ENCODE data around the gene PRMT9. TPM values are rescaled to one million over a fixed set of nuclear protein-coding genes. Genes with fewer than 3 reads are reported as not detected.

The PRMT9 gene
- 5.1 TPM for total RNA-seq
- long read RNA-seq, transcript PRMT9-201 (12 exons, 3,528 nt) = major isoform, 13 of 19 reads
- long read RNA-seq, partial matches to known transcripts = 1 of 19 reads
- long read RNA-seq, other reads (novel, unspliced or antisense) = 3 of 19 reads

DNA sequence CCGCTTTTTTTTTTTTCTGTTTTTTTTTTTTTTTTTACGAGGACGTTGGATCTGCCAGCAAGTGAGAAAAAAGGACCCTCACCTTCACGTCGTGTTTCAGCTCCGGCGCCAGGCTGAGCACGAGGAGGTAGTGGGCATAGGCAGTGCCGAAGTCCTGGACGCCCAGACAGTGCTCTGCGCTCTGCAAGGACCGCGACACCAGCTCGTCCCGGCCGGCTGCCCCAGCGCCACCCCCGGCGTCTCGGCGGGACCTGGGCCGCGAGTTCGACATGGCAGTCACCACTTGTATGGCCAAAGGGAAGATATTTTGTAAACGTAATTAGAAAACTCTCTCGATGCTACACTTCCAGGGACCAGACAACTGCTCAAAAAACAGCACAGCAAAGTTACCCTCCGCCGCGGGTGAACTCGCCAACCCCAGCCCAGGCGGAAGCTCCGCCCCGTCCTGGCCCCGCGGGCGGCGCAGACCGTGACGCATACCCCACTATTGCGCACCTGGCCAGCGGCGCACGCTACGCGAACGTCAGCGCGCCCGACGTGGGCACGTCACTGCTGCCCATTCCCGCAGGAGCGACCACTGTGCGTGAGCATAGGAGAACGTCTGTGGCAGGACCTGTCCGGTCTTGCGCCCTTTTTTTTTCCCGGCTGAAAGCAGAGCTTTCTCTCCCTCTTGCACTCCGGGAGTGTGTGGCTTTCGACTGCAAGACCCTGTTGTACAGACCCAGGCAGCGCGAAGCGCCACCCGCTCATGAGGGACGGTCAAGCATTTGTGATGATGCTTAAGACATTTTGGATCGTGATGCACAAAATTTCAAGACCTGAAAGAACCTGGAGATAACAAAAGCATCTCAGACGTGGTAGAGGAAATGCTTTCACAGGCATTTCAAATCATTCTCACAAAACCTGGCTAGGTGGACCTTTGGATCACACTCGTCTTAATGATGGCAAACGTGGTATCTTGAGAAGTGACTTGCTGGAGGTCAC lies at the start of gene PRMT9:
PRMT9 (minus strand) TSS at position 447 of the 984 bp plus-strand sequence; CDS start at position 271, 176 bp downstream.
- ATAC-seq (peak; percentile 100), DNase-seq (peak; percentile 96)
- intact Hi-C loops (cut with micrococcal nuclease) = no loop called here

DNA sequence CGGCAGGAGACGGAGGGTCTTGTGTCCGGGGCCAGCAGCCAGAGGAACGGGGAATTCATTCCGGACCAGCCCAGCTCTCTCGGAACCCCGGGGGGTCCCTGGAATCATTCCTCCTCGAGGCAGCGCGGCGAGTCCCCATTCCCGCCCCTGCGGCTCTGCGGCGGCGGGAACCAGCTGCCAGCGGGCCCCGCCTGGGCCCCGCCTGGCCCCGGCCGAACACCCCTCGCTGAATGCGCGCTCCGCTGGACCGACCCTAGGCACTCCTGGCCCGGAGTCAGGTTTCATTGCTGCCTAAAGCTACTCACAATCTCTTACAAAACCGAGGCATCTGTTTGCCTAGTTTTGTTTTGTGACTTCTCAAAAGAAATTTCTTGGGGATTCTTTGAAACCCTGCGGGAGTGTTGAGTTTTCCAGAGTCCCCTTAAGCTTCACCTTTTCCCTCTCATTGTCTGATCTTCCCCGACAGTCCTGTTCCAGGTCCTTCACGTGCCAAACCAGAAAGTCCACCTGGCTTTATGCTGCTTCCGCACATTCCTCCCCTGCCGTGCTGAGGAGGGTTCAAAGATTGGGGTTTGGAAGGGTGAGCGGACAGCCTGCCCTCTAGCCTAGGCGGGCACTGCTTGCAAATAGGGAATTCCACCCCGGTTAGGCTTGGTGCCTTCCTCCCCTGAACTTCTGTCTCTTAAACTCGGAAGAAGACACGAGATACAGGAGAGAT lies 48.7 kb upstream of the PRMT9 start:
- DNase-seq (peak; percentile 69), ATAC-seq (peak; percentile 70)
- intact Hi-C loops (cut with micrococcal nuclease) = no loop called here

DNA sequence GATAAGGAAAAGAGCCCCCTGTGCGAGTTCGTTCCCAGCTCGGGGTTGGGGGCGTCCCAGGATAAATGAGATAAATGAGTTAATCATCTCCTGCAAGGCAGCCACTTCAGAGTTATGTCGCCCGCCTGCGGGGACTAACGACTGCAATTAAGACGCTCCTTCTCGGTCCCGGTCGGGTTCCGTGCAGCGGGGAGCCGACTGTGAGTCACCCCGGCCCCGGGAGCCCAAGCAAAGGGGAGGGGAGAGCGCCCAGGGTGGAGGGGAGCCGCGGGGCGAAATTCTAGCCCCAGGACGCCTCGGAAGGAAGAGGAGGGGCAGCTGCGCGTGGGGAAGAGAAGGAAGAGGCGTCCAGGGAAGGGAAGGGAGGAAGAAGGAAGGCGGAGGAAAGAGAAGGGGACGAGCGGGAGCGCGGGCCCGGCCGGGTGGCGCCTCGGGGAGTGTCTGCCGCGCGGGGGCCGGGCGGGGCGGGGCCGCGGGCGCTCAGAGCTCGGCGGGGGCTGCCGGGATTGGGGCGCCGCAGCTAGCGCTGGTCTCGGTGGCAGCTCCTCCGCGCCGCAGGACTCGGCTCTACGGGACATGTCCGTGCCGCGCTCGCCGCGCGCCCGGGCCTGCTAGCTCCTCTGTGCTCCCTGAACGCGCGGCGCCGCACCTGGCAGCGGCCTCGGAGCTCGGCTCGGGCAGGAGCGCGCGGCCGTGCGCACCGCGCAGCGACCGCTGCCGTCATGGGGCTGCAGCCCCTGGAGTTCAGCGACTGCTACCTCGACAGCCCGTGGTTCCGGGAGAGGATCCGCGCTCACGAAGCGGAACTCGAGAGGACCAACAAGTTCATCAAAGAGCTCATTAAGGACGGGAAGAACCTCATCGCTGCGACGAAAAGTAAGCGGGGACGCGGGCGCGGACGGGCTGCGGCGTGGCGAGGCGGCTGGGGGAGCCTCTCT lies 47.9 kb upstream of the PRMT9 start, which contains the start of gene ARHGAP10:
ARHGAP10 (plus strand) TSS at position 509 of the 938 bp plus-strand sequence; CDS start at position 723, 214 bp downstream.
- ATAC-seq (peak; percentile 86), DNase-seq (peak; percentile 90)
- intact Hi-C loops (cut with micrococcal nuclease) = no loop called here

DNA sequence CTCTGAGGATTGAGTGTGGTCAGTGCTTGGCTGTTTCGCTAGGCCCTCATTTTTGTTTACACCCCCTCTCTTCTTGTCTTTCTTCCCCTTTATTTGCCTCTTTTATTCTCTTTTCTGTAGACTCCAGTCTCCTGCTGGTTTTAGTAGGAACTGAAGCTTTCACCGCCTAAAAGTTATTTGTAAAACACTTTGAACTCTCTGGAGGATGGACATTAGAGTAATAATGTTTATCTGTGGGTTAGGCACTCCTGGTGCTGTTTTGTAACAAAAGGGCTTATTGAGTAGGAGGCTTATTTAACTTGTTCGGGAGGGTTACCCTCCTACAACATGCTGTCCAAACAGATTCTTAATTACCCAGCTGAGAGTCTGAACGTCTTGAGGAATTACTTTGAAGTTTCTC lies 46.4 kb upstream of the PRMT9 start:
- ATAC-seq = no peak
- no peak for DNase-seq
- intact Hi-C loops (cut with micrococcal nuclease) = no loop called here

DNA sequence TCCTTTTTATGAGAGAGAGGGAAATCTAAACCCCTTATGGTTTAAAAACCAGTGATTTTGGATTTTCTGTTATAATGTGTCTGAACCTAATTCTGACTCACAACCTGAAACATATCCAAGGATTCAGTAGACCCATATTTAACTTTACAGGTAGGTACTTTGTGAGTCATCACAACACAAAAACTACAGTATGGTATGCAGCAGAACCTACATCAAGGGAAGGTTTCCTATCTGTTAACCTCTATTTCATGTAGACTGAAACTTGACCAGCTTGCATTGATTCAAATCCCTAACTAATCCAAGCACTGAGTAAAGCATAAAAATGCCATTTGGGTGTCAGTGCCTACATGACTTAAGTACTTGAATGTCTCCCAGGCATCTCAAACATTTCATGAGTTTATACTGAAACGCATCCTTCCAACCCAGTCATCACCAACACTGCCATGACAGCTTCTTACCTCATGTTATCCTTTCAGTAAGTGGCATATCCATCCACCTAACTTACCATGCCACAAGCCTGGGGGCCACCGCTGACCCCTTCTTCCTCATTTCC lies 43.6 kb upstream of the PRMT9 start:
- ATAC-seq (no peak), DNase-seq (no peak)
- intact Hi-C loops (cut with micrococcal nuclease) = no loop called here

DNA sequence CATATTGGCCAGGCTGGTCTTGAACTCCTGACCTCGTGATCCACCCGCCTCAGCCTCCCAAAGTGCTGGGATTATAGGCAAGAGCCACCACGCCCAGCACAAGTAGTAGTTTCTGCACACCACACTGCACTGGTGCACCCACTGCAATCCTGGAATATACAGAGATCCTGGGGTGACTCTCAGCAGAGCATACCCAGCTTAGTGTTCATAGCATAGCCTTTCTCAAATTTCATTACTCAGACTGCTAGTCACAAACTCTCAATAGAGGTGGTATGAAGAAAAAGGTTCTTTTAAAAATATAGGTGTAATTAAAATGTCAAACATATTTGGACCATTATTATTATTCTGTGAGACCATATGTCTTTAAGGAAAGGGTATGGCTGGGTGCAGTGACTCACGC lies 41.7 kb upstream of the PRMT9 start:
- ATAC-seq = no peak
- DNase-seq = no peak
- intact Hi-C loops (cut with micrococcal nuclease) = no loop called here

DNA sequence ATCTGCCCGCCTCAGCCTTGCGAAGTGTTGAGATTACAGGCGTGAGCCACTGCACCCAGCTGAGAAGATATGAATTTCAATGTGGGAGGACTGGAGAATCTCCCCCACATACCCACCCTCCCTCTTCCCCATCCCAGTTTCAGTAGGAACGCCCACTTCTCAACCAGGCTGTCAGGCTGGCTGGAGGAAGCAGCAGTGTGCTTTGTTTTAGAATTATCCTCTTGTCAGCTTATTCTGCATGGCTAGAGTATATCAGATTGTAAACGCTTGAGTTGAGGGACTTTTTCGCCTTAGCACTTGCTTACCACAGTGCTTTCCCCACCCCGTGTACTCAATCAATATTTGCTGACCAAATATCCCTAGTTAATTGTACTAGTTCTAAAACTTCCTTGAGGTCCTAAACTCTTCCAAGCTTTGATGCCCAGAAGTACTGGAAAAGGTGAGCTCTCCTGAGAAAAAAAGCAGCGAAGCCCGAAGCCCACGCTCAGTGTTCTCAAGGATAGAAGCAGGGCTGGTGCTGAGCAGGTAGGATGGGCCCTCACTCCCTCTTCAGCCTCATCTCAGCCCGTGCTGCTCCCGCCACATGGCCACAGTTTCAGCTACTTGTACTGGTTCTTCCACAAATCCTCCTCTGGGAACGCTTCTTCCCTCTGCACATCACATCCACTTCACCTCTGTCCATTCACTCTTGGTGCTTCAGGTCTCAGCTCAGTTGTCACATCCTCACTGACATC lies 40.7 kb upstream of the PRMT9 start:
- intact Hi-C loops (cut with micrococcal nuclease) = no loop called here
- no peak for DNase-seq

DNA sequence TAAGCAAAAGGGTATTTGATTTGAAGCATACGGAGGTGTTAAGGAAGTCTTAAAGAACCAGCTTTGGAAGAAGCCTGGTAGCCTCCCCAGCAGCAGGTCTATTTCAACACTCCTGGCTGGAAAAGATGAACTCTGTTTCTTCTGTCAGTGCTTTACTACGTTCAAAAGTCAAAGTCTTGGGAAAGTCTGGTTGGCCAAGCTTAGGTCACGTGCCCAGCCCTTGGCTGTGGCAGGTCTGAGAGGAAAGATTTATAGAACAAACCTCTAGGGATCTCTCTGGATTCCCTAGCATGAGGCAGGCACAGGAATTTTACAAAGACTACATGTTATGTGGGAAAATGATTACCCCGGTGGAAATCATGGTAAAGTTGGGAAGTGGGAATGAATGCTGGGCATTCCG lies 39.4 kb upstream of the PRMT9 start:
- intact Hi-C loops (cut with micrococcal nuclease) = no loop called here
- DNase-seq (no peak), ATAC-seq (no peak)

More for the DNA sequence above, 40.7 kb upstream of the PRMT9 start:
- ATAC-seq = no peak

DNA sequence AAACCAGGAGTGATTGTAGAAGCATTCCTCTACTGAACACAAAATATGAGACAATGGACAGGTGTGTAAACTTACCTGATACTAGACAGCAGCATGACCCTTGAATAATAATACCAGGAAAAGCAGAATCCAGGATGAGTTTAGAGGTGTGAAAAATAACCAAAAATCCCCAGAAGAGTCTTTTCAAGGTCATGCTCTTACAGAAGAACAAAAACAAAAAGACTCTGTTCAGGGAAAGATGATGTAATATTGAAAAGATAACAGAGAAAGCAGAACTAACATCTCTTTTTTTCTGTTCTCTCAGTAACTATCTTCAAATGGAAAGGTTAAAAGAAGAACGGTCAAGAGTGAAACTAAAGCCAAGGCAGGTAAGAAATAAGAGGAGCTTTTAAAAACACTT lies 33.9 kb upstream of the PRMT9 start:
- intact Hi-C loops (cut with micrococcal nuclease) = no loop called here
- no peak for DNase-seq
- no peak for ATAC-seq

DNA sequence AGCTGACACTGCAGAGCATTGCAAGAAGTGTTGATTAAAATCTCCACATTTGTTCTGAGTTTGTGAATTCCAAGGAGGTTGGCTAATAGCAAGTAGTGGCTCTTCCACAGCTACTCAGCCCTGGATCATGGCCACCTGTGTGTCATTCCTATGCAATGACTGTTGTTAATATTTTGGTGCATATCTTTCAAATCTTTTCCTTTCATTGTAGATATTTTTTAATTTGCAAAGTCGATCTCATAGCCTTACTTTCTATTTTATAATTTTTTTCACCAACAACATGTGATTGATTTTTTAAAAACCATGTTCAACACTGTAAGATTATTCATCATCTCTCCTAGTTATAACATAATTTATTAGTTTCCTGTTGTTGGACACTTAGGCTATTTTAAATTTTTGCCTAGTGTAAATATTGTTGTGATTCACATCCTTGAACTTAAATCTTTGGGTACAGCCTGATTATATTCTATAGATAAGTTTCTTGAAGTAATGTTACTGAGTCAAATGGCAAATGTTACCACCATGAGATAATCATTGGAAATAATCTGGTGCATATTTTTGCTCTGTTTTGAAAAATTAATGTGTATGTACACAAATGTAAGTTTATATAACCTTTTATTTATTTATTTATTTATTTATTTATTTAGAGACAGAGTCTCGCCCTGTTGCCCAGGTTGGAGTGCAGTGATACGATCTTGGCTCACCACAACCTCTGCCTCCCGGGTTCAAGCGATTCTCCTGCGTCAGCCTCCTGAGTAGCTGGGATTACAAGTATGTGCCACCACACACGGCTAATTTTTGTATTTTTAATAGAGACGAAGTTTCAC lies 30.8 kb upstream of the PRMT9 start:
- intact Hi-C loops (cut with micrococcal nuclease) = no loop called here
- peak; percentile 76 for ATAC-seq
- no peak for DNase-seq

DNA sequence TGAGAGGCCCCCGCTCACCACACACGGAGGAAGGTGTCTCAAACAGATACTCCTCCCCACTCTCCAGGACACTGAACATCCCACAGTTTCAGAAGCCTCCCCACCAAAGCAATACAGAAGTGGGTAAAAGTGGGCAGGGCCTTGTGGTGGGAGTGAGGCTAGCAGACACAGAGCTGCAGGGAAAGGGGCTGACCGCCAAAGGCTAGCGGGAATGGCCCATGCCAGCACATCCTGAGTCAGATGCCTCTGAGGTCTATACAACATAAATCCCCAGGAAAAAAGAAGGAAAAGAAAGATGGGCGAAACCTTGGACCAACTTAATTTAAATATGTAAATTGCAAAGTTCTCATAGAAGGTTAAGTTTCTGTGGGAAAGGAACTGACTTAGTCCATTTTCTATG lies 26.0 kb upstream of the PRMT9 start:
- no peak for ATAC-seq
- no peak for DNase-seq
- intact Hi-C loops (cut with micrococcal nuclease) = loop anchor here (5.0 kb wide), 1 partner anchor 157 kb away; no protein-coding TSS in a partner anchor

DNA sequence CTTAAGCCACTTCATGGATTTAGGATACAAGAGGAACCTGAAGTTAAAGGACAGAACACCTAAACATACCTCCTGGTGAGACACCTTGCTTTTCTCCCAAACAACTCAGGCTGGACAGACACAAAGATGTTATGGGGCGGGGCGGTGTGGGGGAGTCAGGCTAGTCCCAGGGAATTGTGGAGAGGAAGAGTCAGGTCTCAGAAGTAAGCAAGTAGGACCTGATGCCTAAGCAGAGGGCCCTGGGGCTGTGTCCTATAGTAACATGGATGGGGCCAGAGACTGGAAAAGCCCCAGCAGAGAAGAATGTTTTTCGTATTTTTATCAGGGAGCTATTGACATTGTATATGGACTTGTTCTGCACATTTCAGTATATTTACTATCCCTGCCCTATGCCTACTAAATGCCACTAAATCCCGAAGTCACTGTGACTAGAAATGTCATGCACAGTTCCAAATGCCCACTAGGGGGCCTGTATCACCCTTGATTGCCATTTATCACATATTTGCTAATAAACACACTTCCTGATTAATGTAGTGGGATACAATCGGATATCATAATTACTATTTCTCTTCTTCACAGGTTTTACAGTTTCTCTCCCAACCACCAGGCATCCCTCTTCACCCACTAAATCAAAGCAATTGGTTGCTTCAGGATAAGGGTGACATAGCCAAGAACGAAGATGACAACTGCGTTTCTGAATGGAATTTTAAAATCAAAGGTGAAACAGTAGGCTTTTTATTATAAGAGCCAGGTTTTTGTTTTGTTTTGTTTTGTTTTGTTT lies 24.1 kb upstream of the PRMT9 start:
- ATAC-seq (peak; percentile 79), DNase-seq (no peak)
- intact Hi-C loops (cut with micrococcal nuclease) = loop anchor here (5.0 kb wide), 1 partner anchor 159 kb away; no protein-coding TSS in a partner anchor

DNA sequence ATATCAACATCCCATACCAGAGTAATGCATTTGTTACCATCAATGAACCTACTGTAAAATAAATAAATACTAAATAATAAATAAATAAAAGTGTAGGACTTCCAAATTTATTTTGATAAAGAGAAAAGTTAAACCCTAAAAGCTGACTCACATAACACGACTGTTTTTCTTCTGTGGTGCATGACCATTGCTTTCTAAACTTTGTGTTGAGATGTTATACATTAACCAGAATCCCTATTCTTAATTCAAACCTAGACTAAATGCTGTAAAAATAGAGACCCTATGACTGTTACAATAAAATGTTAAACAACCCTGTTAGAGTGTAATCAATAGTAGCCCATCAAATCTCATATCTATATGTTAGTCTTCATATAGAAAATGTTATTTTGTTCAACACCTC lies 20.9 kb upstream of the PRMT9 start:
- DNase-seq = no peak
- intact Hi-C loops (cut with micrococcal nuclease) = loop anchor here (5.0 kb wide), 1 partner anchor 162 kb away; no protein-coding TSS in a partner anchor
- ATAC-seq = no peak

DNA sequence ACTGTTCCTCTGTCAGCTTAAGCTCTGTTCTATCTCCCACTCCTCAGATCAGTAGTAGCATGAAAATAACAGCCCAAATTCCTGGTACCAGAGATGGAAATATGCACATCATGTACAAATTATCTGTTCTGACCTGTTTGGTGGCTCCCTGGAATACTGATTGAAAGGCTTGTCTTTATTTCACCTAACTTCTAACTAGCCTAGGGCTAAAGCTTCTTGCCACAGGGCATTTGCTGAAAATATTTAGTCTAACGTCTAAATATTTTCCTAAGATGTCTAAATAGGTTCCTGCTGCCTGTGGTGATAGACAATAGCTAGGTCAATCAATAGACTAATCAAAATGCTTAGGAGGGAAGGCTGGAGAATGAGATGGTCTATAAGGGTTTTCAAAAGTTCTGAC lies 12.9 kb upstream of the PRMT9 start:
- no peak for DNase-seq
- no peak for ATAC-seq
- intact Hi-C loops (cut with micrococcal nuclease) = no loop called here

DNA sequence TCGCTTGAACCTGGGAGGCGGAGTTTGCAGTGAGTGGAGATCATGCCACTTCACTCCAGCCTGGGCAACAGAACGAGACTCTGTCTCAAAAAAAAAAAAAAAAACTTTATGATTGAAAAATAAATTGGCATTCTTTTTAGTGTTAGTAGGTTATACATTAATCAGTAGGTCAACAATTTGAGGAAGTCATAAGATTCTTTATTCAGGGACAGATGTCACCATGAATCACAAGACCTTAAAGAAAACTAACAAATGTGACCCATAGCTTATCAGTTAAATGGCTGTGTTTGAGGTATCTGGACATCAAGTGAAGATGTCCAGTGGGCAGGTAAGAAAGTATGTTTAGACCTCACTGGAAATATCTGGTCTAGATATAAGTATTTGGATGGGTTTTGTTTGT lies 9.3 kb upstream of the PRMT9 start:
- DNase-seq = no peak
- intact Hi-C loops (cut with micrococcal nuclease) = no loop called here
- no peak for ATAC-seq

DNA sequence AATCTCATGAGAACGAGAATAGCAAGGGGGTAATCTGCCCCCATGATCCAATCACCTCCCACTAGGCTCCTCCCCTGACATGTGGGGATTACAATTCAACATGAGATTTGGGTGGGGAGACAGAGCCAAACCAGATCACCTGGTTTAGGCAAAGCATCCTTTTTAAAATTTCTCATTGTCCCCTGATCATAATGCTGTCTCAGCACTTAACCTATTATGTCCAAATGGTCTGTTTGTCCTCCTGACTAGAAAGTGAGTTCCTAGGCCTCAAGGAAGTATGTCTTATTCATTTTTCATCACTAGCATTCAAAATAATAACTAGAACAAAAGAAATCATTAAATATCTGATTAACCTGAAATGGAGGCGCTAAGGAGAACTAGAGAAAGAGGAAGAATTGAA lies 7.9 kb upstream of the PRMT9 start:
- intact Hi-C loops (cut with micrococcal nuclease) = no loop called here
- no peak for ATAC-seq
- DNase-seq = no peak
